HuH-7 (cell line): ENCODE data around the gene NAA30.
A peak's percentile ranks its signal among the peaks of the same experiment; 100 is the strongest.

Experiments used
- DNase-seq: peaks from one replicate; pipeline ENCODE4 v3.0.0; 2011; ENCODE audit warnings: low spot score

Gene NAA30

DNA sequence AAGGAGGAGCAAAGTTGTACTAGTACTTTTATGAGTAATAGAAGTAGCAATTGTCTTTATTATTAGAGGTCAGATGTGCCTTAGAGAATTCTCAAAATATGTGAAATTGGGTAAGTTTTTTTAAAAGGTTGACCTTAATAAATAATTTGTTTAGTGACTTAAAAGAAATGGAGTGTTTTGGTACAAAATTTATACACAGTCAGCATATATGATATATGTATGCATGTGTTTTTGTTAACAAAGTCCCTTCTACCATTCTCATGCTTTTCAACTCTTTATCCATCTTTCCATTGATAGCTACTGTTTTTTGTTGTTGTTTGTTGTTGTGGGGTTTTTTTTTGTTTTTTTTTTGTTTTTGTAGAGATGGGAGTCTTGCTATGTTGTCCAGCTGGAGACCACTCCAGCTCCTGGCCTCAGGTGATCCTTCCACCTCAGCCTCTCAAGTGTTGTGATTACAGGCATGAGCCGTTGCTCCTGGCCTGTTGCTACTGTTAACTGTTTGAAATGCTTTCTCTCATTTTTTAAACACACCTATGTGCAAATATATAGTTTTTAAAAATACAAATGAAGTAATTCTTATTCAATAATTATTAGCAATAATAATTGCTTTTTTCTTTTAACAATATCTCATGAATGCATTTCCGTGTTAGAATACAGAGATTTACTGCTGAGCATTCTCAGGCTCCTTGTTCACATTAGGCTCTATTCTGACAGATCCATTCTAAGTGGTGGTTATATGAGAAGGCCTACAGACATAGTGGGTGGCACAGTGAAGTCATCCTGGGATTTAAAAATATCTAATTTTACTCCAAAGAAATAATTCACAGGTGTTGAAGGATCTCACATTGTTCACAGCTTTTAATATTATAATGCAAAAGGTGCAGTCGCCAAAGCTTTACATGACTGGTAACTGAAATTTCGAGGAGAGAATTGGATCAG is 10.4 kb downstream of the NAA30 start:
- no peak for DNase-seq

DNA sequence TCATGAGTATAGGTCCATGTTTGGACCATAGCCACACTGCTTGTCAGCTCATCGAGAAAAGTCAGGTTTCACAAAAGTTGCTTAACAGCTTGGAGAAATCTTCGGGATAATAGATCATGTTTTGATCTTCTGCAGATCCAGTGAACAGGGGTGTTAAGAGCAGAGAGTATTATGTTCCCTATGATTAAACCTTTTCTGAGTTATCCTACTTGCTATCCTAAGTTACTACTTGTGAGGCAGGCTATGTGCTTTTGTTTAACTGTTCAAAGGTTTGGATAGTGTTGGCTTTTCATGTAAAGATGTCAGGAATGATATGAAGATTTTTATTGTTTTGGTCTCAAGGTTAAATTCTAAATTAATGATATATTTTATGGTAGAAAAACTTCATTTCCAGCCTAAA is 11.1 kb downstream of the NAA30 start:
- no peak for DNase-seq

DNA sequence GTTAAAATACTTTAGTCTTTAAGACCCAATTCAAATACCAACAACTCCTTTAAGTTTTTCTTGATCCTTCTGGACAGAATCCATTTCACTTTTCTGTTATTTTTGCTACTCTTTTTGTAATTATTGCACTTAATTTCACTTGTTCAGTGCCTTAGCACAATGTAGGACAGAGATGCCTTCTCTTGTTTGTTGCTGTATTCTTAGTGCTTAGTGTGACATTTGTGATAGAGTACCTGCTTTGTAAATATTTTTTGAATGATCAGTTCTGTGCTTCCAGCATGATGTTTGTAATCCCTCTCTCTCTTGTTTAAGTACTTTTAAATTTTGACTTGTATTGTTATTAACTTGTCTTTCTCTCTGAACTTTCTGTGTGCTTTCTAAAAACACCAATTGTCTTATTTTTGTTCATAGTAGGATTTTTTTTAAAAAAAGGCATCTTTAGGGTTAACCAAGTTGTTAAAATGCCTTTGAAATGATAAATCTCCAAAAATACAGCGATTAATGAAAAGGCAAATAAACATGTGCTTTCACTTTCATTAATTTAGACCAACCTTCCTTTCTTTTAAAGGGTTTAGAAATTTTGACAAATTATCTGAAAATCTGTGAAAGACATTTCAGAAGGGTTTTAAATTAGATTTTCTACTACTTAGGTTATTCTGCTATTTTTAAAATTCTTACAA is 11.9 kb downstream of the NAA30 start:
- no peak for DNase-seq

DNA sequence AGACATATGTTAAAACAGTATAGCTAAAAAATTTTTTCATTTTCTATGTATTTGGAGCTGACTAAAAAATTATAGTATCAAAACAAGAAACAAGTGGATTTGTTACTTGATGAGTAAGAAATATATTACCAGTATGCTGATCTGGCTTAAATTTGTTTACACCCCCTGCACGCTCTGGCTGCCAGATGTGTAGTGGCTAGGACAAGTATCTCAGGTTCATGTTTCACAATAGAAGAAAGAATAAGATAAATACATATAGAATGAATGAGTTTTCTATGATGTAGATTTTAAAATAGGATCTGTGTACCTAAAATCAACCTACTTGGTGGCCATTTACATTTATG is 13.1 kb downstream of the NAA30 start:
- DNase-seq: no peak

GRCh38 chr14:57405562-57405961 is 15.2 kb downstream of the NAA30 start:
- DNase-seq: no peak

- DNase-seq: no peak
Measured at GRCh38 chr14:57408037-57408436, 17.7 kb downstream of the NAA30 start.

- DNase-seq: no peak
Measured at GRCh38 chr14:57408634-57409033, 18.2 kb downstream of the NAA30 start.

GRCh38 chr14:57412341-57412740 is 22.0 kb downstream of the NAA30 start:
- no peak for DNase-seq

DNA sequence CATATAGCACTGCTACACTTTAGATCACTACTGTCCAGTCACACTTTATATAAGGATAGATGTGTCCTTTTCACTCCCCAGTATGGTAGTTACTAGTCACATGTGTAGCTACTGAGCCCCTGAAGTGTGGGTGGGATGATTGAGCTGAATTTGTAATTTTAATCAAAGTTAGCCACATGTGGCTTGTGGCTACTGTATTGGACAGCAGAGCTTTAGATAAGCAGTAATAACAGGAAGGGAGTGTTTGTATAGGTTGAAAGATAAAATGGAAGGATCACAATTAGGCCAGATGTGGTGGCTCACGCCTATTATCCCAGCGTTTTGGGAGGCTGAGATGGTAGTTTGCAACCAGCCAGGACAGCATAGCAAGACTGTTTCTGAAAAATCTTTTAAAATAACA is 23.5 kb downstream of the NAA30 start:
- DNase-seq: no peak

- DNase-seq: no peak
Measured at GRCh38 chr14:57417228-57417627, 26.8 kb downstream of the NAA30 start.

GRCh38 chr14:57418999-57419398 is 28.6 kb downstream of the NAA30 start:
- DNase-seq: no peak

DNA sequence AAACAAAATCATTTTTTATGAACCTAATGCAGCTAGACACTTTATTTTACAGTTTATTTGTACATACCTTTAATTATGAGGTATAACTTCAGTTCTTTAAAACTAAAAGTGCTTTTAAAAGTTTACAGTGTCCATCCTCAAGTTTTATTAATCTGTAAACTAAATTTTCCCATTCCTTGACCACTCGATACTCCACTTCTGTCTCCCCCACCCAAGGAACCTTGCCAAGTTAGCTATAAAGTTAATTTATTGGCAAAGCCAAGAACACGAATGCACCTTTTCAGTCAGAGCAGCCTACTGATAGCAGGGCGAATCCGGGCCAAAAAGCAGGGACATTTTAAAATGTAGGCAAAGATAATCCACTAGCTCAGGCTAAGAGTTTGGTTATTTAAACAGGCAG is 29.6 kb downstream of the NAA30 start:
- DNase-seq: no peak

DNA sequence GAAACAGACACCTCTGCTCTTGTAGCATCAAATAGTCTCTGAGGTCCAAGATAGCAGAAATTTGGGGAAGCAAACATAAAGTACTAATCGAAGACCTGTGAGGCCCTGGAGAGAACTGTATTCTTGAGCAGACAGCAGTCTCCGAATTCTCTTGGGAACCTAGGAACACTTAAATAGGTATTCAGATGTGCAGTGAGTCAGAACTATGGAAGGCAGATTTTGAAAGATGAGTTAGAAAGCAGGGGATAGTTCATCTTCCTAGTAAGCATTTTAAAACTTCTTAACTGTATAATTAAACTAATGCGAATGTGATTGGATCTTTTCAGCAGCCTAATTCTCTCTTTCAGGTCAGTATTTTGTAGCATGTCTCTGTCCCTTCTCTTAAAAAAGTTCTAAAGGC is 30.6 kb downstream of the NAA30 start:
- no peak for DNase-seq

DNA sequence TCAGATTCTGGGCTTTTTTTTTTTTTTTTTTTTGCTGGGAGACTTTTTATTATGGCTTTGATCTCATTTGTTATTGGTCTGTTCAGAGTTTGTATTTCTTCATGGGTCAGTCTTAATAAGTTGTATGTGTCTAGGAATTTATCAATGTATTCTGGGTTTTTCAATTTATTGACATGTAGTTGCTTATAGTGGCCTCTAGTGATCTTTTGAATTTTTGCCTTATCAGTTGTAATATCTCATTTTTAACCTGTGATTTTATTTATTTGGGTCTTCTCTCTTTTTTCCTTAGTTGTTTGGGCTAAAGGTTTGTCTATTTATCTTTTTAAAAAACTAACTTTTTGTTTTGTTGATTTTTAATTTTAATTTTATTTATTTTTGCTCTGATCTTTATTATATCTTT is 45.5 kb downstream of the NAA30 start:
- DNase-seq: no peak

GRCh38 chr14:57461777-57462320 is 71.5 kb downstream of the NAA30 start:
- peak; percentile 6 for DNase-seq

GRCh38 chr14:57462551-57462950 is 72.2 kb downstream of the NAA30 start:
- DNase-seq: no peak

GRCh38 chr14:57464008-57464730 is 73.8 kb downstream of the NAA30 start:
- DNase-seq: no peak
